GM21381 (cell line): Measurements from ENCODE around the gene NCAPD2.
"Not testable (repeated sequence)": the region's sequence is repeated elsewhere in the genome, so short reads cannot be mapped to it uniquely, and the experiment has no call there.

ENCODE experiments used
- ATAC-seq: cut with Tn5 transposase; IDR thresholded peaks from one replicate; pipeline ENCODE4 v1.9.1; 2021; ENCODE audit warnings: mild to moderate bottlenecking, moderate library complexity; ENCODE audit not compliant: unreplicated experiment

NCAPD2 gene

GRCh38 chr12:6494258-6494743, 399 bp downstream of the NCAPD2 start:
- ATAC-seq: no peak

GRCh38 chr12:6494968-6495367, 1.1 kb downstream of the NCAPD2 start:
- ATAC-seq: no peak

- not testable (repeated sequence) for ATAC-seq
These were observed 3.4 kb downstream of the NCAPD2 start for GRCh38 chr12:6497291-6497690.

GRCh38 chr12:6500466-6500865, 6.6 kb downstream of the NCAPD2 start:
- no peak for ATAC-seq

GRCh38 chr12:6507102-6507998, 13.4 kb downstream of the NCAPD2 start:
- no peak for ATAC-seq

GRCh38 chr12:6508087-6508486, 14.2 kb downstream of the NCAPD2 start:
- ATAC-seq: no peak

- no peak for ATAC-seq
These were observed 26.3 kb downstream of the NCAPD2 start for GRCh38 chr12:6520186-6520585.

DNA sequence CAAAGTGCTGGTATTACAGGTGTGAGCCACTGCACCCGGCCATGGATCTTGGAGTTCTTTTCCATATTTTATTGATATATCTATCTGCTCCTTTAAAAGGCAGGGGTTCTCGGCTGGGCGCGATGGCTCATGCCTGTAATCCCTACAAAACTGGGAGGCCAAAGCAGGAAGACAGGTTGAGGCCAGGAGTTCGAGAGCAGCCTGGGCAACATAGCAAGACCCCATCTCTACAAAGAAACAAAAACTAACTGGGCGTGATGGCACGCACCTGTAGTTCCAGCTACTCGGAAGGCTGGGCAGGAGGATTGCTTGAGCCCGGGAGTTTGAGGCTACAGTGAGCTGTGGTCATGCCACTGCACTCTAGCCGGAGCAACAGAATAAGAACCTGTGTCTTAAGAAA, 28.3 kb downstream of the NCAPD2 start:
- ATAC-seq: no peak

- no peak for ATAC-seq
These were observed 29.8 kb downstream of the NCAPD2 start for GRCh38 chr12:6523708-6524107.

GRCh38 chr12:6524648-6525047, 30.7 kb downstream of the NCAPD2 start:
- no peak for ATAC-seq

DNA sequence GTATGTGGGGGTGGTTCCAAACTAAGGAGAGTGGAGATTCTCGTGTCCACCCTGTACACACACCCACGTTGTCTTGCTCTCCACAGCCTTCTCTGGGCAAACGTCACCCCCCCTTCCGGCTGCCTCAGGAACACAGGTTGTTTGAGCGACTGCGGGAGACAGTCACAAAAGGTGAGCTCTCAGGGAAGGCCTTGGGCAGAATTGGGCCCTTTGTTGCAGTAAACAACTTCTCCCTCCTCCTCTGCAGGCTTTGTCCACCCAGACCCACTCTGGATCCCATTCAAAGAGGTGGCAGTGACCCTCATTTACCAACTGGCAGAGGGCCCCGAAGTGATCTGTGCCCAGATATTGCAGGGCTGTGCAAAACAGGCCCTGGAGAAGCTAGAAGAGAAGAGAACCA, 32.3 kb downstream of the NCAPD2 start:
- no peak for ATAC-seq

DNA sequence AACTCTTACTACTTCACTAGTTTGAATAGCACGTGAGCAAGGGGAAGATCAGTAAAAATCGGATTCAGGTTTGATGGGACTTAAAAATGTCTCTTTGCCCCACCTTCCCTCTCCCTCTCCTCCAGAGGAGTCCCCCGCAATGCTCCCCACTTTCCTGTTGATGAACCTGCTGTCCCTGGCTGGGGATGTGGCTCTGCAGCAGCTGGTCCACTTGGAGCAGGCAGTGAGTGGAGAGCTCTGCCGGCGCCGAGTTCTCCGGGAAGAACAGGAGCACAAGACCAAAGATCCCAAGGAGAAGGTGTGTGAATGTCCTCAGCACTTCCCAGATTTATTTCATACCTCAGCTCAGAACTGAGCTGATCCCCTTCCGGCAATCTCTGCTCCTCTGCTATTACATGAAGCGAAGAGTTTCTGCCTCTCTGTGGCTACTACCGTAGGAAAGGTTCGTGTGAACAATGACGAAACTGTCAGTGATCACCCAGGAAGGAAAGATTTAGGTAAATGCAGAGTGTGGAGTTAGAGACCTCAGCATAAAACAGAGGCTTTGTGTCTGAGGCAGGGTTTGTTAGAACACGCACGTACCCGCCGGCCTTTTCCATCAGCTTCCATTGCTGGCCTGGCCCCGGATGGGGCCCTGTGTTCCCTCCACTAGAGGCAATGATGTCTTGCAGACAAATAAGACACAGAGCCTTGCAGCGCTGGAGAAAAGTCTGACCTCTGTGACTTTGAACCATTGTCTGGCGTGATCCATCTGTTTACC, 33.0 kb downstream of the NCAPD2 start:
- ATAC-seq: no peak

DNA sequence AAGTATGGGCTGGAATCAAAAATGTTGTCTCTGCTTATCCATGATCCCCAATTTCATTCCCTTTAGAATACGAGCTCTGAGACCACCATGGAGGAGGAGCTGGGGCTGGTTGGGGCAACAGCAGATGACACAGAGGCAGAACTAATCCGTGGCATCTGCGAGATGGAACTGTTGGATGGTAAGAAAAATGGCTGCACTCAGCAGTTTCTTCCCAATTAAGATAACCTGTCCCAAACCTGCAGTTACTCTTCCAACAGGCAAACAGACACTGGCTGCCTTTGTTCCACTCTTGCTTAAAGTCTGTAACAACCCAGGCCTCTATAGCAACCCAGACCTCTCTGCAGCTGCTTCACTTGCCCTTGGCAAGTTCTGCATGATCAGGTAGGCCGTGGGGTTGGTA, 33.8 kb downstream of the NCAPD2 start:
- no peak for ATAC-seq

- no peak for ATAC-seq
These were observed 34.8 kb downstream of the NCAPD2 start for GRCh38 chr12:6528539-6529235.

GRCh38 chr12:6529291-6529737, 35.4 kb downstream of the NCAPD2 start:
- no peak for ATAC-seq

DNA sequence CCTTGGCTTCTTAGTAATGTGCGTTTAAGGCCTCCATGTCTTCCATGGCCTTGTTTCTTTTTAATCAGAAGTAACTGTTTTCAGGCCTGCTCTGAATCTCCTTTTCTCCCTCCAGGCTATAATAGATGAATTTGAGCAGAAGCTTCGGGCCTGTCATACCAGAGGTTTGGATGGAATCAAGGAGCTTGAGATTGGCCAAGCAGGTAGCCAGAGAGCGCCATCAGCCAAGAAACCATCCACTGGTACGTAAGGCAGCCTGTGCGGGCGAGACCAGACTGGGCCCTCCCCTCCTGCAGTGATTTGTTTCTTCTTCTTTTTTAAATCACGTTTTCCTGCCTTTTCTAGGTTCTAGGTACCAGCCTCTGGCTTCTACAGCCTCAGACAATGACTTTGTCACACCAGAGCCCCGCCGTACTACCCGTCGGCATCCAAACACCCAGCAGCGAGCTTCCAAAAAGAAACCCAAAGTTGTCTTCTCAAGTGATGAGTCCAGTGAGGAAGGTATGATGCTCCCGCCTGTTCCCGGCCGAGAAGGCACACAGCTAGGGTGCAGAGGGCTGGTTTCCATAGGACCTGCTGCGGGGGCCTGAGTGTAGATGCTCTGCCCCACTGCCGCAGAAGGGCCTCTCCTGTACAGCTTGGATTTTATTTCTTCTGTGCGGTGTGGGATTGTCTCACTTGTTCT, 36.8 kb downstream of the NCAPD2 start:
- ATAC-seq: no peak

- no peak for ATAC-seq
These were observed 38.4 kb downstream of the NCAPD2 start for GRCh38 chr12:6532051-6532926.

DNA sequence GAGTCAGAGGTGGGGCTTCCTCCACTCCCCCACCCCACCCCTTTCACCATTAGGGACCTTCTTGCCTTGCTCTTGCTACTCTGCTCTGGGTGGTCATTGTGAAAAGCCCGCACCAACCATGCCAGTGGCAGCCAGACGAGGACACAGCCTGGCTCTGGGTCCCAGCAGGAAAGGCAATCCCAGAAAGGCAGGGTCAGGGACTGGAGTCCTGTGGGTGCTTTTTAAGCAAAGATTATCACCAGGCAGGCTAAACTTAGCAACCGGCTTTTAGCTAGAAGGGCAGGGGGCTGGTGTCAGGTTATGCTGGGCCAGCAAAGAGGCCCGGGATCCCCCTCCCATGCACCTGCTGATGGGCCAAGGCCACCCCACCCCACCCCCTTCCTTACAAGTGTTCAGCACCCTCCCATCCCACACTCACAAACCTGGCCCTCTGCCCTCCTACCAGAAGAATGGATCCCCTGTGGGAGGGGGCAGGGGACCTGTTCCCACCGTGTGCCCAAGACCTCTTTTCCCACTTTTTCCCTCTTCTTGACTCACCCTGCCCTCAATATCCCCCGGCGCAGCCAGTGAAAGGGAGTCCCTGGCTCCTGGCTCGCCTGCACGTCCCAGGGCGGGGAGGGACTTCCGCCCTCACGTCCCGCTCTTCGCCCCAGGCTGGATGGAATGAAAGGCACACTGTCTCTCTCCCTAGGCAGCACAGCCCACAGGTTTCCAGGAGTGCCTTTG, 39.2 kb downstream of the NCAPD2 start:
- ATAC-seq: peak; percentile 3

GRCh38 chr12:6533653-6533922, 39.7 kb downstream of the NCAPD2 start:
- no peak for ATAC-seq
